Measurements from ENCODE around the gene PPFIBP2.

The PPFIBP2 gene

DNA sequence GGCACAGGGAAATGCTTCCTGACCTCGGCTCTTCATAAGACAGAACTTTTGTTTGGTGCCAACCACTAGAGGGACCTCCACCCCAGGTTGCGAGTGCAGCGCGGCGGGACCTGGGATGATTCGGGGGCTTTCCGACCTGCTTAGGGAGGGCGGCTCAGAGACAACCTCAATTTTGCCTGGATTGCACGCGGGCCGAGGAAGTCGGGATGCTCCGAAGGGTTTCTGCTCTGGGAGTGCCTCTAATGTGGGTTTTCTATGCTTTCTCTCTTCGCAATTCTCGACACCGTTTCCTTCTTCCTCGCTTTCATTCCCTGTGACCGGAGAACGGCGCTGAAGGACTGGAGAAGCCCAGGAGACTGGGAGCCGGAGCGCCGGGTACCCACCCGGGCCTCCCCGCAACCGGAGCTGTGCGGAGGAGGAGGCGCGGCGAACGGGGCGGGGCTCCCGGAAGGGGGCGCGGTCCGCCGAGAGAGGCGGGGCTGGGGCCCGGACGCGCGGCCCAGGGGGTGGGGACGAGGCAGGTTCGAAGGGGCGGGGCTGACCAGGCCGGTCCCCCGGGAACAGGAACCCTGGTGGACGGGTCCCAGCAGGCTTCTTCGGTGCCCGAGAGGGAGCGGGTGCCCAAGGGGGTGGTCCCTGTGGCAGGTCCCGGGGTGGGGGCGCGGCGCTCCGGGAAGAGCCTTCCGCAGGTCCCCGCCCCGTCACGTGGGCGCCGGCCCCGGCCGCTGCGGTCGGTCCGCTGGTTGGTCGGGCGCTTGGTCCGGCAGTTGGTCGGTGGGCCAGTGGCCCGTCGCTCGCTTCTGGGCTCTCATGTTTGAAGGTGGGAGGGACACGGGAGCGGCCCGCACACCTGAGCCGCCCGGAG is at the start of gene PPFIBP2:
Gene PPFIBP2 (plus strand): TSS at position 766 of the 865 bp plus-strand sequence. CDS start 35,477 bp downstream, outside the sequence.
- Histone ChIP-seq H3K27me3 (ENCODE audit: control insufficient read depth, insufficient read depth, low read length) (no peaks in the 10 kb centered on the region), H3K4me1 (peaks cover 18% of the 10 kb centered on the region), H3K4me3 (ENCODE audit: low read depth, low read length) (peak within 1 kb of the TSS; percentile 68), H3K79me2 (no peaks in the 10 kb centered on the region), H3K27ac (peak within 1 kb of the TSS; percentile 98), H2AFZ (peak within 1 kb of the TSS; percentile 90), H3K36me3 (ENCODE audit: control insufficient read depth, insufficient read depth, low read length) (no peaks in the 10 kb centered on the region), H3K4me2 (ENCODE audit: low read length) (peak within 1 kb of the TSS; percentile 97), H3K9me3 (ENCODE audit: control insufficient read depth, low read length) (no peaks in the 10 kb centered on the region), H3K9ac (peak within 1 kb of the TSS; percentile 46)
- peak; percentile 51 for TF ChIP-seq CTCF (IDR thresholded peaks at IDR 0.05)

GRCh38 chr11:7467652-7468051 is 46.1 kb upstream of the PPFIBP2 start:
- H3K9ac ChIP-seq: no peak overlapping the region
- no peak for TF ChIP-seq CTCF (IDR thresholded peaks at IDR 0.05)
- no peak overlapping the region for H3K27ac ChIP-seq
- H3K4me2 ChIP-seq (ENCODE audit: low read length): no peak overlapping the region
- H3K36me3 ChIP-seq (ENCODE audit: control insufficient read depth, insufficient read depth, low read length): no peaks in the 10 kb centered on the region
- no peak overlapping the region for H2AFZ ChIP-seq
- no peaks in the 10 kb centered on the region for H3K27me3 ChIP-seq (ENCODE audit: control insufficient read depth, insufficient read depth, low read length)
- no peaks in the 10 kb centered on the region for H3K79me2 ChIP-seq
- H3K4me3 ChIP-seq (ENCODE audit: low read depth, low read length): no peak overlapping the region
- no peaks in the 10 kb centered on the region for H3K4me1 ChIP-seq
- H3K9me3 ChIP-seq (ENCODE audit: control insufficient read depth, low read length): no peaks in the 10 kb centered on the region

GRCh38 chr11:7469351-7469865 is 44.4 kb upstream of the PPFIBP2 start:
- no peak for TF ChIP-seq CTCF (IDR thresholded peaks at IDR 0.05)
- Histone ChIP-seq H3K79me2 (no peaks in the 10 kb centered on the region), H2AFZ (no peak overlapping the region), H3K9ac (no peak overlapping the region), H3K27ac (no peak overlapping the region), H3K4me3 (ENCODE audit: low read depth, low read length) (no peak overlapping the region), H3K27me3 (ENCODE audit: control insufficient read depth, insufficient read depth, low read length) (no peaks in the 10 kb centered on the region), H3K36me3 (ENCODE audit: control insufficient read depth, insufficient read depth, low read length) (no peaks in the 10 kb centered on the region), H3K9me3 (ENCODE audit: control insufficient read depth, low read length) (no peaks in the 10 kb centered on the region), H3K4me1 (no peaks in the 10 kb centered on the region), H3K4me2 (ENCODE audit: low read length) (no peak overlapping the region)

DNA sequence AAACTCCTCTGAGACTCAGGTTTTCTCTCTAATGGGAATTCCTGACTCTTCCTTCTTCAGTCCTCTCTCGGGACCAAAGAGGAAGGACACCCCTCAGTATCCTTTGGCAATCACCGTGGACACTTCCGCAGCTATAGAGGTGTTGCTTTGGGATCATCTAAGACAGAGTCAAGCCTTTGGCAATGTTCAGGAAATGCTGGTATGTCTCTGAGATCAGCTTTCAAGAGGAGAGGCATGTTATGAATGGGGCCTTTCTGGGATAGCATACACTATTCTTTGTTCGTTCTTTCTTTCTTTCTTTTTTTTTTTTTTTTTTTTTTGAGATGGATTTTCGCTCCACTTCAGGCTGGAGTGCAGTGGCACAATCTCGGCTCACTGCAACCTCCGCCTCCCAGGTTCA is 42.7 kb upstream of the PPFIBP2 start:
- no peaks in the 10 kb centered on the region for H3K4me1 ChIP-seq
- no peaks in the 10 kb centered on the region for H3K79me2 ChIP-seq
- H3K4me3 ChIP-seq (ENCODE audit: low read depth, low read length): no peak overlapping the region
- H3K9me3 ChIP-seq (ENCODE audit: control insufficient read depth, low read length): no peaks in the 10 kb centered on the region
- H3K27me3 ChIP-seq (ENCODE audit: control insufficient read depth, insufficient read depth, low read length): no peaks in the 10 kb centered on the region
- no peak overlapping the region for H3K27ac ChIP-seq
- H3K4me2 ChIP-seq (ENCODE audit: low read length): no peak overlapping the region
- no peak overlapping the region for H2AFZ ChIP-seq
- no peak overlapping the region for H3K9ac ChIP-seq
- no peaks in the 10 kb centered on the region for H3K36me3 ChIP-seq (ENCODE audit: control insufficient read depth, insufficient read depth, low read length)
- TF ChIP-seq CTCF (IDR thresholded peaks at IDR 0.05): no peak
